ENCODE data around the gene TRAPPC3L.

DNA sequence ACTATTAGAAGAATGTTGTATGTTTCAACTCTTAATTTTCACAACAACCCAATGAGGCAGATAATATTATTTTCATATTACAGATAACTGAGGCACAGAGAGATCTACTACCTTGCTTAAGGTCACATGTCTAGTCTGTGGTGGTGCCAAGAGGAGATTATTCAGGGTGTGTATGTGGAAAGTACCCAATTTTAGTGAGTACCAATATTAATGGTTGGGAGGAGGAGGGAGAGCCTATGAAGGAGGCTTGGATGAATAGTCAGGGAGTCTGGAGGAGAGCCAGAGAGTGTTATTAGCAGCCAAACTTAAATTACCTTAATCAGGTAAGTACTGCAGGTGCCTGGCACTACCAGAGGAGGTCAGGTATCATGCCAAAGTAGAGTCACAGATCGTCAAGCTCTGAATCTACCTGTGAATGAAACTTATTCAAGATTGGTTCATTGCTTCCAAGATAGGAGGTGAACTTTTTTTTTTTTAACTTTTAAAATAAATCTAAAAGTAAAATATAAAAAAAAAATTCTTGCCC is 95.2 kb downstream of the TRAPPC3L start:
- TF ChIP-seq, protein P1, sequence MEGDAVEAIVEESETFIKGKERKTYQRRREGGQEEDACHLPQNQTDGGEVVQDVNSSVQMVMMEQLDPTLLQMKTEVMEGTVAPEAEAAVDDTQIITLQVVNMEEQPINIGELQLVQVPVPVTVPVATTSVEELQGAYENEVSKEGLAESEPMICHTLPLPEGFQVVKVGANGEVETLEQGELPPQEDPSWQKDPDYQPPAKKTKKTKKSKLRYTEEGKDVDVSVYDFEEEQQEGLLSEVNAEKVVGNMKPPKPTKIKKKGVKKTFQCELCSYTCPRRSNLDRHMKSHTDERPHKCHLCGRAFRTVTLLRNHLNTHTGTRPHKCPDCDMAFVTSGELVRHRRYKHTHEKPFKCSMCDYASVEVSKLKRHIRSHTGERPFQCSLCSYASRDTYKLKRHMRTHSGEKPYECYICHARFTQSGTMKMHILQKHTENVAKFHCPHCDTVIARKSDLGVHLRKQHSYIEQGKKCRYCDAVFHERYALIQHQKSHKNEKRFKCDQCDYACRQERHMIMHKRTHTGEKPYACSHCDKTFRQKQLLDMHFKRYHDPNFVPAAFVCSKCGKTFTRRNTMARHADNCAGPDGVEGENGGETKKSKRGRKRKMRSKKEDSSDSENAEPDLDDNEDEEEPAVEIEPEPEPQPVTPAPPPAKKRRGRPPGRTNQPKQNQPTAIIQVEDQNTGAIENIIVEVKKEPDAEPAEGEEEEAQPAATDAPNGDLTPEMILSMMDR (IDR thresholded peaks at IDR 0.05) = no peak
- no peak for TF ChIP-seq POLR2AphosphoS5 (IDR thresholded peaks at IDR 0.05; ENCODE audit: low read depth, low read length)
